ENCODE results near the gene CD6. TPM values are rescaled to one million over a fixed set of nuclear protein-coding genes. Genes with fewer than 3 reads are reported as not detected.

The CD6 gene
- total and polyA plus RNA-seq, 2 donors (not counting 3 experiments of a cell fraction or from before 2014, with no cell fraction given): not detected

- dilution Hi-C loops (cut with MboI; ENCODE audit: extremely low pct_ligation_motif_present, low sequenced_read_pairs): no loop called here
These were observed 37.2 kb upstream of the CD6 start for GRCh38 chr11:60934124-60934789.

More at GRCh38 chr11:60934124-60934789, 37.2 kb upstream of the CD6 start:
- ChIA-PET CTCF (interaction anchor here (1.4 to 1.8 kb wide), 2 partner anchors 19 to 35 kb away, joined by 4 read pairs; no protein-coding TSS in a partner anchor), POLR2A (no interaction called here)
- H3K79me2 ChIP-seq (ENCODE audit: control insufficient read depth, insufficient read depth, low read length): no peaks in the 10 kb centered on the region
- H3K27ac ChIP-seq (ENCODE audit: insufficient read depth, low read depth, low read length): no peak overlapping the region
- intact Hi-C loops (cut with micrococcal nuclease): no loop called here
- no TSS peak for BruUV-seq (replicated peaks)
- TF ChIP-seq MAX (IDR thresholded peaks at IDR 0.05; ENCODE audit: insufficient read depth, insufficient read length) (no peak), MYC (IDR thresholded peaks at IDR 0.05; ENCODE audit: low read depth, low read length) (no peak), POLR2A (IDR thresholded peaks at IDR 0.05; ENCODE audit: low read depth, low read length) (no peak), EZH2 (IDR thresholded peaks at IDR 0.05; ENCODE audit: borderline replicate concordance, low read depth, low read length, severe bottlenecking) (no peak), CTCF (IDR thresholded peaks at IDR 0.05; ENCODE audit: extremely low read depth in 1 of 2, insufficient read depth in 1 of 2, low read depth in 1 of 2, low read length in 2 of 2) (no peak), JUN (IDR thresholded peaks at IDR 0.05; ENCODE audit: borderline replicate concordance, insufficient read depth, insufficient read length, low read depth) (no peak), FOS (IDR thresholded peaks at IDR 0.05; ENCODE audit: borderline replicate concordance, insufficient read depth, low read length) (no peak), POLR2AphosphoS5 (IDR thresholded peaks at IDR 0.05; ENCODE audit: insufficient read depth, low read depth, low read length) (no peak), GATA2 (IDR thresholded peaks at IDR 0.05; ENCODE audit: insufficient read depth, insufficient read length, low read depth, low read length) (no peak)
- no peaks in the 10 kb centered on the region for H3K9me3 ChIP-seq (replicated peaks; ENCODE audit: control insufficient read depth, insufficient read depth, low read length)
- H3K27me3 ChIP-seq (ENCODE audit: control insufficient read depth in 2 of 2, insufficient read depth in 2 of 2, low read length in 2 of 2): no peaks in the 10 kb centered on the region
- H3K4me1 ChIP-seq (ENCODE audit: control insufficient read depth, extremely low read depth, insufficient read depth, low read length): peaks cover 8% of the 10 kb centered on the region
- peaks cover 0 to 34% of the 10 kb centered on the region in 2 experiments for H3K36me3 ChIP-seq (ENCODE audit: control insufficient read depth in 2 of 2, extremely low read depth in 1 of 2, insufficient read depth in 2 of 2, low read length in 2 of 2)
- H2AFZ ChIP-seq (ENCODE audit: low read depth, low read length): no peak overlapping the region
- H3K4me2 ChIP-seq (ENCODE audit: insufficient read depth, low read length): no peak overlapping the region
- no peaks in the 10 kb centered on the region for H3K9me1 ChIP-seq (replicated peaks; ENCODE audit: control insufficient read depth, extremely low read depth, insufficient read depth, low read length)
- no peak overlapping the region for H3K9ac ChIP-seq (replicated peaks; ENCODE audit: extremely low read depth, insufficient read depth, low read length)
- DNase-seq (ENCODE audit: low read depth, low spot score) (no peak), FAIRE-seq (no peak)
- no peaks in the 10 kb centered on the region for H4K20me1 ChIP-seq (replicated peaks; ENCODE audit: control insufficient read depth, extremely low read depth, insufficient read depth, low read length)
- H3K4me3 ChIP-seq (replicated peaks in 1 of 3; ENCODE audit: insufficient read depth in 1 of 3, low read depth in 1 of 3, low read length in 3 of 3): no peak overlapping the region
